Measurements from ENCODE around the gene CCL3. TPM values are rescaled to one million over a fixed set of nuclear protein-coding genes. Genes with fewer than 3 reads are reported as not detected.

Gene CCL3
- polyA plus RNA-seq, 1 donor (not counting 4 experiments of a cell fraction or from before 2014, with no cell fraction given), result not detected

GRCh38 chr17:36136036-36136435 is 46.1 kb upstream of the CCL3 start:
- FAIRE-seq, result no peak
- TF ChIP-seq EZH2 (IDR thresholded peaks at IDR 0.05; ENCODE audit: low read length), result no peak
- TF ChIP-seq CTCF (optimal IDR thresholded peaks at IDR 0.05 in 1 of 3, IDR thresholded peaks at IDR 0.05 in 1 of 3, conservative IDR thresholded peaks at IDR 0.05 in 1 of 3; ENCODE audit: extremely low read depth in 1 of 3, insufficient read depth in 2 of 3, low read length in 3 of 3), result no peak
- H3K4me2 ChIP-seq (ENCODE audit: control insufficient read depth, extremely low read depth, insufficient read depth, low read depth, low read length), result no peak overlapping the region
- no peak for DNase-seq (ENCODE audit: low read depth, low spot score)
- H3K9me3 ChIP-seq (ENCODE audit: control insufficient read depth, low read depth, low read length), result no peaks in the 10 kb centered on the region
- peaks cover 4% of the 10 kb centered on the region for H4K20me1 ChIP-seq (ENCODE audit: control insufficient read depth, extremely low read depth, insufficient read depth, low read length)
- H3K9ac ChIP-seq (ENCODE audit: control insufficient read depth, extremely low read depth, insufficient read depth, low read length), result no peak overlapping the region
- dilution Hi-C loops (cut with MboI; ENCODE audit: extremely low pct_ligation_motif_present, low sequenced_read_pairs), result loop anchor here (25.0 kb wide), 1 partner anchor 149 kb away; the partner anchor contains the start of genes CCL14 and CCL16
- no peak overlapping the region for H3K27ac ChIP-seq (ENCODE audit: control insufficient read depth, insufficient read depth, low read length)
- no peak overlapping the region for H3K4me3 ChIP-seq (ENCODE audit: control insufficient read depth in 2 of 3, extremely low read depth in 1 of 3, insufficient read depth in 2 of 3, low read depth in 1 of 3, low read length in 3 of 3)
- no peaks in the 10 kb centered on the region for H3K79me2 ChIP-seq (ENCODE audit: control insufficient read depth, insufficient read depth, low read length)
- no peaks in the 10 kb centered on the region for H3K4me1 ChIP-seq (ENCODE audit: control insufficient read depth, extremely low read depth, insufficient read depth, low read length)
- no peaks in the 10 kb centered on the region for H3K36me3 ChIP-seq (ENCODE audit: control insufficient read depth in 2 of 2, extremely low read depth in 1 of 2, insufficient read depth in 2 of 2, low read length in 2 of 2)
- H3K9me1 ChIP-seq (ENCODE audit: control insufficient read depth, extremely low read depth, insufficient read depth, low read length), result no peaks in the 10 kb centered on the region
- H3K27me3 ChIP-seq (ENCODE audit: control insufficient read depth, extremely low read depth, insufficient read depth, low read length), result peaks cover 4% of the 10 kb centered on the region
- H2AFZ ChIP-seq (ENCODE audit: control insufficient read depth, low read length), result no peak overlapping the region

- H3K27me3 ChIP-seq (ENCODE audit: control insufficient read depth, extremely low read depth, insufficient read depth, low read length), result peaks cover 4% of the 10 kb centered on the region
- H3K4me3 ChIP-seq (ENCODE audit: control insufficient read depth in 2 of 3, extremely low read depth in 1 of 3, insufficient read depth in 2 of 3, low read depth in 1 of 3, low read length in 3 of 3), result no peak overlapping the region
- H3K9ac ChIP-seq (ENCODE audit: control insufficient read depth, extremely low read depth, insufficient read depth, low read length), result no peak overlapping the region
- dilution Hi-C loops (cut with MboI; ENCODE audit: extremely low pct_ligation_motif_present, low sequenced_read_pairs), result loop anchor here (25.0 kb wide), 1 partner anchor 148 kb away; the partner anchor contains the start of genes CCL14 and CCL16
- H3K27ac ChIP-seq (ENCODE audit: control insufficient read depth, insufficient read depth, low read length), result no peak overlapping the region
- FAIRE-seq, result no peak
- no peaks in the 10 kb centered on the region for H3K9me1 ChIP-seq (ENCODE audit: control insufficient read depth, extremely low read depth, insufficient read depth, low read length)
- H2AFZ ChIP-seq (ENCODE audit: control insufficient read depth, low read length), result no peak overlapping the region
- H3K36me3 ChIP-seq (ENCODE audit: control insufficient read depth in 2 of 2, extremely low read depth in 1 of 2, insufficient read depth in 2 of 2, low read length in 2 of 2), result no peaks in the 10 kb centered on the region
- H3K4me2 ChIP-seq (ENCODE audit: control insufficient read depth, extremely low read depth, insufficient read depth, low read depth, low read length), result no peak overlapping the region
- no peaks in the 10 kb centered on the region for H3K4me1 ChIP-seq (ENCODE audit: control insufficient read depth, extremely low read depth, insufficient read depth, low read length)
- H4K20me1 ChIP-seq (ENCODE audit: control insufficient read depth, extremely low read depth, insufficient read depth, low read length), result peaks cover 4% of the 10 kb centered on the region
- no peak for TF ChIP-seq CTCF (optimal IDR thresholded peaks at IDR 0.05 in 1 of 3, IDR thresholded peaks at IDR 0.05 in 1 of 3, conservative IDR thresholded peaks at IDR 0.05 in 1 of 3; ENCODE audit: extremely low read depth in 1 of 3, insufficient read depth in 2 of 3, low read length in 3 of 3)
- no peak for TF ChIP-seq EZH2 (IDR thresholded peaks at IDR 0.05; ENCODE audit: low read length)
- DNase-seq (ENCODE audit: low read depth, low spot score), result no peak
- H3K9me3 ChIP-seq (ENCODE audit: control insufficient read depth, low read depth, low read length), result no peaks in the 10 kb centered on the region
- H3K79me2 ChIP-seq (ENCODE audit: control insufficient read depth, insufficient read depth, low read length), result no peaks in the 10 kb centered on the region
These were observed 45.5 kb upstream of the CCL3 start for GRCh38 chr17:36135465-36135864.

Data from keratinocyte (primary cell).